ENCODE results near the gene TMEM8B.

The TMEM8B gene

DNA sequence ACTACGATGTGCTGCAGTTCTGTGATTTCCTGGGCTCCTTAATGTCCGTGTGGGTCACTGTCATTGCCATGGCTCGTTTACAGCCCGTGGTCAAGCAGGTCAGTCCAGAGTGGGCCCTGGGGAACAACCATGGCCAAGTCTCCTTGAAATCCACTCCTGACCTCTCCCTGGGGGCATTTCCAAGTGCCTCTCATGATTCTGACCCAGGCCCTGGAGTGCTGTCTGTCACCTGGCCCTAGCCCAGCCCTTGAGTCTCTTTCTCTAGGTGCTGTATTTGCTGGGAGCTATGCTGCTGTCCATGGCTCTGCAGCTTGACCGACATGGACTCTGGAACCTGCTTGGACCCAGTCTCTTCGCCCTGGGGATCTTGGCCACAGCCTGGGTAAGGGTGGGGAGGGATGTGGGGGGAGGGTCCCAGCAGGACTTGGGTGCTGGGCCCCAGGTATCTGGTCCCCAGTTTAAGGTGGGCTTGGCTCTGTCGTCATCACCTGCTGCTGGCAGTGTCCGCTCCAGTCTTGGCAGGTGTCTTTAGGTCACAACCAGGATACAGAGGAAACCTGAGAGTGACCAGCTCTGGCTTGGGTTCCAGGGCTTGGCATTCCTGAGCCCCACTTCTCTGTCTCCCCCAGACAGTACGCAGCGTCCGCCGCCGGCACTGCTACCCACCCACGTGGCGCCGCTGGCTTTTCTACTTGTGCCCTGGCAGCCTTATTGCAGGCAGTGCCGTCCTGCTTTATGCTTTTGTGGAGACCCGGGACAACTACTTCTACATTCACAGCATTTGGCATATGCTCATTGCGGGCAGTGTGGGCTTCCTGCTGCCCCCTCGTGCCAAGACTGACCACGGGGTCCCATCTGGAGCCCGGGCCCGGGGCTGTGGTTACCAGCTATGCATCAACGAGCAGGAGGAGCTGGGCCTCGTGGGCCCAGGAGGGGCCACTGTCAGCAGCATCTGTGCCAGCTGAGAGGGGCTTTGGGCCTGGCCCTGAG, 24.1 kb downstream of the TMEM8B start:
- H3K4me3 ChIP-seq (ENCODE audit: low read length in 2 of 2): no peak overlapping the region
- no peaks in the 10 kb centered on the region for H3K9me3 ChIP-seq (ENCODE audit: control insufficient read depth in 2 of 2, low read length in 2 of 2)
- H3K27me3 ChIP-seq (ENCODE audit: control insufficient read depth in 2 of 2, insufficient read depth in 2 of 2, low read length in 2 of 2): no peaks in the 10 kb centered on the region
- no peak overlapping the region for H3K27ac ChIP-seq (ENCODE audit: low read depth in 2 of 2, low read length in 2 of 2)
- H3K4me1 ChIP-seq (ENCODE audit: control insufficient read depth in 2 of 2, insufficient read depth in 2 of 2, low read length in 2 of 2): no peaks in the 10 kb centered on the region
- H3K36me3 ChIP-seq (ENCODE audit: control insufficient read depth in 2 of 2, insufficient read depth in 2 of 2, low read length in 2 of 2): no peaks in the 10 kb centered on the region
- no peak overlapping the region for H3K9ac ChIP-seq (ENCODE audit: low read depth in 1 of 2, low read length in 2 of 2)

DNA sequence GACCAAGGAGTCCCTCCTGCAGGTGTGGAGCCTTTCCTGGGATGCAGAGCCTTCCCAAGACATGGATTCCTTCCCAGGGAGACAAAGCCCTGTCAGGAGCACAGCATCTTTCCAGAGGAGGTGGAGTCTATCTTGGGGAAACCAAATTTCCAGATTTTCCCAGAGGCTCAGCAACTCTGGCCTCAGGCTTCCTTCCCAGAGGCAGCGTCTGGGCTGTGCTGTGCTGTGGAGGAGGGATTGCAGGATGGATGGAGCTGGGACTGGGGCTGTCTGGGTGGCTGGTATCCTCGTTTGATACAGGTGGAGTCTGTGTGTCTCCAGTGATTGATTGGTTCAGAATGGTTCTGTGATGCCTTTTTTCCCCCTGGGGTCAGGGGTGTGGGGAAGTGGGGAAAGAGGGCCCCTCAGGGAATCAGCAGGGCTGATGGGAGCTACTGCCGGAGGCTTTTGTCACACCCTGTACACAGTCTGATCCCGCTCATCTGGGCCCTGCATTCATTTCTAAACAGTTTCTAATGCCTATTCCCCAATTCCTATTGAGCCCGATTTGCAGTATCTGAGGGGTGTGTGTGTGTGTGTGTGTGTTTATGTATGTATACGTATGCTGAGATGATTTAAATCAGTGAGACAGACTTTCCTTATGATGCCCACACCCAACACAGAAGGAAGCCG, 25.2 kb downstream of the TMEM8B start:
- no peak overlapping the region for H3K9ac ChIP-seq (ENCODE audit: low read depth in 1 of 2, low read length in 2 of 2)
- no peaks in the 10 kb centered on the region for H3K36me3 ChIP-seq (ENCODE audit: control insufficient read depth in 2 of 2, insufficient read depth in 2 of 2, low read length in 2 of 2)
- no peak overlapping the region for H3K27ac ChIP-seq (ENCODE audit: low read depth in 2 of 2, low read length in 2 of 2)
- H3K4me3 ChIP-seq (ENCODE audit: low read length in 2 of 2): no peak overlapping the region
- H3K4me1 ChIP-seq (ENCODE audit: control insufficient read depth in 2 of 2, insufficient read depth in 2 of 2, low read length in 2 of 2): no peaks in the 10 kb centered on the region
- no peaks in the 10 kb centered on the region for H3K9me3 ChIP-seq (ENCODE audit: control insufficient read depth in 2 of 2, low read length in 2 of 2)
- H3K27me3 ChIP-seq (ENCODE audit: control insufficient read depth in 2 of 2, insufficient read depth in 2 of 2, low read length in 2 of 2): peaks cover 0 to 1% of the 10 kb centered on the region in 2 donors

DNA sequence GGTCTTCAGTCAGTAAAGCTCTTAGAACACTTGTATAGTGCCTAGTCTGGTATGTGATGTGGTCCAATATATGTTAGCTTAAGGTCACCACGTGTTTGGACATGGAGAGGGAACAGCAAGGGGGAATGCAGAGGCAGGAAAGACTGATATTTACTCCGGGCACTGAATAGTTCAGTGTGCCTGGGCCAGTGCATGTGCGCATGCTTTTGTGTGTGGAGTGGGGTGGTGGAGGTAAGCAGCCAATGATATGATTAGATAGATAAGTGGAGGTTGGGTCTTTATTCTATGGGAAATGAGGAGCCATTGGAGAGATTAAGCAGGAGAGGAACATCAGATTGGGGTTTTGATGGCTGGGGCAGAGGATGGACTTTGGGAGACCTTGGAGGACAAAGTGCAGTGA, 27.2 kb downstream of the TMEM8B start:
- Histone ChIP-seq H3K36me3 (ENCODE audit: control insufficient read depth in 2 of 2, insufficient read depth in 2 of 2, low read length in 2 of 2) (no peaks in the 10 kb centered on the region), H3K27me3 (ENCODE audit: control insufficient read depth in 2 of 2, insufficient read depth in 2 of 2, low read length in 2 of 2) (peaks cover 2 to 5% of the 10 kb centered on the region in 2 donors), H3K9ac (ENCODE audit: low read depth in 1 of 2, low read length in 2 of 2) (no peak overlapping the region), H3K4me1 (ENCODE audit: control insufficient read depth in 2 of 2, insufficient read depth in 2 of 2, low read length in 2 of 2) (peaks cover 0 to 5% of the 10 kb centered on the region in 2 donors), H3K4me3 (ENCODE audit: low read length in 2 of 2) (no peak overlapping the region), H3K9me3 (ENCODE audit: control insufficient read depth in 2 of 2, low read length in 2 of 2) (no peaks in the 10 kb centered on the region), H3K27ac (ENCODE audit: low read depth in 2 of 2, low read length in 2 of 2) (no peak overlapping the region)

DNA sequence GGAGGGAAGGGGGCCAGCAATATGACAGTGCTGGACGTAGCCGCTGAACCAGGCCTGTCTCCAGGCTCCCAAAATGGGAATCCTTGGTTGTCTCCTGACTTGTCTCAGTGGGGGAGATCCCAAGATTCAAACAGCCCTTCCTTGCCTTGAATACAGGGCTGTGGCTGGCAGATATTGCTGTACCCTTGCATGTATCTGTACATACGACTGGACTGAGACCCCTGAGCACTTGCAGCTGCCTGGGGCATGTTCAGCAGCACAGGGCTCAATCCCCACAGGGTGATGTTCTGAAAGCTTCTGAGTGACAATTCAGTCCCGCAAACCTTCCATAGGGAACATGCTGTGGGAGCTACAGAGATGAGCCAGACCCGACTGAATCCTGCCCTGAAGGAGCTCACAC, 27.9 kb downstream of the TMEM8B start:
- Histone ChIP-seq H3K27me3 (ENCODE audit: control insufficient read depth in 2 of 2, insufficient read depth in 2 of 2, low read length in 2 of 2) (peaks cover 4 to 10% of the 10 kb centered on the region in 2 donors), H3K4me1 (ENCODE audit: control insufficient read depth in 2 of 2, insufficient read depth in 2 of 2, low read length in 2 of 2) (peaks cover 0 to 5% of the 10 kb centered on the region in 2 donors), H3K9me3 (ENCODE audit: control insufficient read depth in 2 of 2, low read length in 2 of 2) (no peaks in the 10 kb centered on the region), H3K9ac (ENCODE audit: low read depth in 1 of 2, low read length in 2 of 2) (no peak overlapping the region), H3K27ac (ENCODE audit: low read depth in 2 of 2, low read length in 2 of 2) (no peak overlapping the region), H3K4me3 (ENCODE audit: low read length in 2 of 2) (no peak overlapping the region), H3K36me3 (ENCODE audit: control insufficient read depth in 2 of 2, insufficient read depth in 2 of 2, low read length in 2 of 2) (no peaks in the 10 kb centered on the region)

DNA sequence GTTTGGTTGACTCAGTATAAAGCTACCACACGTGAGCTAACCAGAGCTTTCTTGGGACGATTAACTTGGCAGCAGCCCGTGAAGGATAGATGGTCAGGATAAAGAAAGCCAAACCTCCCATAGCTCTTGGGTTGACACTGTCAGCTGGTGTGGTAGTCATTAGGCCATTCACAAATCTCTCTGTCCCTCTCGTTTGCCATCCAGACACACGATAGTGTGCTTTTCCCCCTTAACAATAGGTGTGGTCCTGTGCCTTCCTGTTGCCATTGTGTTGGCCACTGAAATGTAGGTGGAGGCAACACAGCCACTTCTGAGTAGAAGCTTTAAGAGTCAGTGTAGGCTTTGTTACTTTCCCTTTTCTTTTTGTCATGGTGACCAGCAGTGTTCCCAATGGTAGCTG, 29.4 kb downstream of the TMEM8B start:
- no peak overlapping the region for H3K9ac ChIP-seq (ENCODE audit: low read depth in 1 of 2, low read length in 2 of 2)
- H3K4me1 ChIP-seq (ENCODE audit: control insufficient read depth in 2 of 2, insufficient read depth in 2 of 2, low read length in 2 of 2): peaks cover 0 to 5% of the 10 kb centered on the region in 2 donors
- H3K27ac ChIP-seq (ENCODE audit: low read depth in 2 of 2, low read length in 2 of 2): no peak overlapping the region
- H3K36me3 ChIP-seq (ENCODE audit: control insufficient read depth in 2 of 2, insufficient read depth in 2 of 2, low read length in 2 of 2): no peaks in the 10 kb centered on the region
- H3K9me3 ChIP-seq (ENCODE audit: control insufficient read depth in 2 of 2, low read length in 2 of 2): no peaks in the 10 kb centered on the region
- peaks cover 9 to 13% of the 10 kb centered on the region in 2 donors for H3K27me3 ChIP-seq (ENCODE audit: control insufficient read depth in 2 of 2, insufficient read depth in 2 of 2, low read length in 2 of 2)
- no peak overlapping the region for H3K4me3 ChIP-seq (ENCODE audit: low read length in 2 of 2)

DNA sequence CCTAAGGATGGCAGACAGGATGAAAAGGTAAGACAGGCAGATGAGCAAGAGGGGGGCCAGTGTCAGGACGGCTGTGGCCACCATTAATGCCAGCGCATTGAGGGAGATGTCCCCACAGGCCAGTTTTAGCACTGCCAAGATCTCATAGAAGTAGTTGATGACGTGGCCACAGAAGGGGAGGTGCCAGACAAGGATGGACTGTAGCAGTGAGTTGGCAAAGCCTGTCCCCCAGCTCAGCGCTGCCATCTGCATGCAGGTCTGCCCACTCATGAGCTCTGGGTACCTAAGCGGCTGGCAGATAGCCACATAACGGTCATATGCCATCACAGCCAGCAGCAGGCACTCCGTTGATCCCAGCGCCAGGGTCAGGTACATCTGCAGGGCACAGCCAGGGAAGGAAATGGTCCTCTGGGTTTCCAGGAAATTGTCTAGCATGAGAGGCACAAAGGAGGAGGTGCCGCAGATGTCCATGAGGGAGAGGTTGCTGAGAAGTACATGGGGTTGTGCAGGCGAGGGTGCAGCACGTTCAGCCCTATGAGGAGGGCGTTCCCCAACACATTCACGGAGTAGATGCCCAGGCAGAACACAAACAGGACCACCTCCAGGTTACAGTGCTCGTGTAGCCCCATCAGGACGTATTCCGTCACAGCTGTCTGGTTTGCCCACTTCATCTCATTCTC, 30.4 kb downstream of the TMEM8B start:
- Histone ChIP-seq H3K27me3 (ENCODE audit: control insufficient read depth in 2 of 2, insufficient read depth in 2 of 2, low read length in 2 of 2) (peaks cover 13 to 14% of the 10 kb centered on the region in 2 donors), H3K9me3 (ENCODE audit: control insufficient read depth in 2 of 2, low read length in 2 of 2) (no peaks in the 10 kb centered on the region), H3K9ac (ENCODE audit: low read depth in 1 of 2, low read length in 2 of 2) (no peak overlapping the region), H3K36me3 (ENCODE audit: control insufficient read depth in 2 of 2, insufficient read depth in 2 of 2, low read length in 2 of 2) (no peaks in the 10 kb centered on the region), H3K4me3 (ENCODE audit: low read length in 2 of 2) (no peak overlapping the region), H3K4me1 (ENCODE audit: control insufficient read depth in 2 of 2, insufficient read depth in 2 of 2, low read length in 2 of 2) (peaks cover 0 to 5% of the 10 kb centered on the region in 2 donors), H3K27ac (ENCODE audit: low read depth in 2 of 2, low read length in 2 of 2) (no peak overlapping the region)

DNA sequence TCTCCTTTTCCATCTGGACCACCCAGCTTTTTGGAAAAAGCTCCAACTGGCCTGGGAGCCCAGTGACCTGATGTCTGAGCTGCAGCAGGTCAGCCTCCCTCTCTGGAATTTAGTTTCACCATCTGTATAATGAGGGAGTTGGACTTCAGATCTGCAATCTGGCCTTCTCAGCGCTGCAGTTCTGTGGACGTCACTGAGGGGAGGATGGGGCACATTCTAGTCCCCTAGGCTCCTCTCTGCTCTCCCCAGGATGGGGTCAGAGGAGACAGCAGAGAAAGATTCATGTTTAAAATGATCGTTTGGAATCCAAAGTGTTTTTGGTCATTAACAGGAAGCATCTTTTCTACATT, 30.9 kb downstream of the TMEM8B start:
- no peak overlapping the region for H3K27ac ChIP-seq (ENCODE audit: low read depth in 2 of 2, low read length in 2 of 2)
- no peaks in the 10 kb centered on the region for H3K9me3 ChIP-seq (ENCODE audit: control insufficient read depth in 2 of 2, low read length in 2 of 2)
- no peak overlapping the region for H3K4me3 ChIP-seq (ENCODE audit: low read length in 2 of 2)
- H3K27me3 ChIP-seq (ENCODE audit: control insufficient read depth in 2 of 2, insufficient read depth in 2 of 2, low read length in 2 of 2): peaks cover 13 to 14% of the 10 kb centered on the region in 2 donors
- peaks cover 0 to 5% of the 10 kb centered on the region in 2 donors for H3K4me1 ChIP-seq (ENCODE audit: control insufficient read depth in 2 of 2, insufficient read depth in 2 of 2, low read length in 2 of 2)
- H3K9ac ChIP-seq (ENCODE audit: low read depth in 1 of 2, low read length in 2 of 2): no peak overlapping the region
- no peaks in the 10 kb centered on the region for H3K36me3 ChIP-seq (ENCODE audit: control insufficient read depth in 2 of 2, insufficient read depth in 2 of 2, low read length in 2 of 2)

DNA sequence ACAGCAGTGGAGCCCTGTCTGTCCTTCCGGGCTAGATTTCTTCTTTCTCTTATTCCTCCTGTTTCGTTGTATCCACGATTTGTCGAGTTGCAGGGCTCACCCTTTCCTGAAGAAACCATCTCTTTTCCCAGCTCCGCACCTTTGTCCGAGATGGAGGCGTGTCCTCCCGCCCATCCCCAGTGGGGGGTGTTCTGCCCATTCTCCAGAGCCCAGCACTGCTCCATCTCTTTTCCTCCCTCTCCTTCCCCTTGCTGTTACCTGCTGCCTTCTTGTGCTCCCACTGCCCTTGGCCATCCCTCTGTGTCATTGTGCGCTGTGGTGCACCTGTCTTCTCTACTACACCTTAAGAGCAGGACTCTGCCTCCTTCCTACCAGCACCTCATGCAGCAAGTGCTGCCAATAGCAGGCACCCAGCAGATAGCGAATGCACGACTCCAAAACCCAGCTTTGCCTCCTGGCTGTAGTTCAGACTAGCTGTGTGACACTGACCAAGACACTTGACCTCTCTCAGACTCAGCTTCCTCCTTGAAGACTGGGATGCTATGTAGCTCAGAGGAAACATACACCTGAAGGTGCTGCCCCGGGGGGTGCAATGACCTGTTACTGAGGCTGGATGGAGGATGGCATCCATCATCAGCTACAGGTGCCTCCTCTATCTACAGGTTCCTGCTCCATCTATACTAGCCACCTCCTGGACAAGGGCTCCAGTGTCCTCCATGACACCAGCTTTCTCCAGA, 32.3 kb downstream of the TMEM8B start:
- peaks cover 0 to 5% of the 10 kb centered on the region in 2 donors for H3K4me1 ChIP-seq (ENCODE audit: control insufficient read depth in 2 of 2, insufficient read depth in 2 of 2, low read length in 2 of 2)
- H3K4me3 ChIP-seq (ENCODE audit: low read length in 2 of 2): no peak overlapping the region
- H3K9me3 ChIP-seq (ENCODE audit: control insufficient read depth in 2 of 2, low read length in 2 of 2): no peaks in the 10 kb centered on the region
- peaks cover 13 to 14% of the 10 kb centered on the region in 2 donors for H3K27me3 ChIP-seq (ENCODE audit: control insufficient read depth in 2 of 2, insufficient read depth in 2 of 2, low read length in 2 of 2)
- H3K27ac ChIP-seq (ENCODE audit: low read depth in 2 of 2, low read length in 2 of 2): no peak overlapping the region
- no peaks in the 10 kb centered on the region for H3K36me3 ChIP-seq (ENCODE audit: control insufficient read depth in 2 of 2, insufficient read depth in 2 of 2, low read length in 2 of 2)
- H3K9ac ChIP-seq (ENCODE audit: low read depth in 1 of 2, low read length in 2 of 2): no peak overlapping the region

DNA sequence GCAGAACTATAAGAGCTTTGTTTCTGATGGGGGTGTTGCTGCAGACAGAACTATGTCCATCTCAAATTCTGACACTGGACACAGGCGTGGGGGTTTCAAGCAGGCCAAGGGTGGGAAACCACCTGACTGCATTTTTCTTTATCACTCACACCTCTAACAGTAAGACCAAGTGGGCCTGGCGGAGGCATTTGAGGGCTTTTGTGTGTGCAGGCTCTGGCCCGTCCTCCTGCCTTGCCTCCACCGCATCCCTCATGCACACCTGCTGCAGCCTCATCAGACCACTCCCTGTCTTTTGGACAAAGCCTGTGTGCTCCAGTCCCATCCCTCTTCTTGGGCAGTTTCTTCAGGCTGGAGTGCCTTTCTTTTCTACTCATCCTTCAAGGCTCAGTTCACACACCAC, 33.3 kb downstream of the TMEM8B start:
- Histone ChIP-seq H3K9me3 (ENCODE audit: control insufficient read depth in 2 of 2, low read length in 2 of 2) (no peaks in the 10 kb centered on the region), H3K9ac (ENCODE audit: low read depth in 1 of 2, low read length in 2 of 2) (no peak overlapping the region), H3K27ac (ENCODE audit: low read depth in 2 of 2, low read length in 2 of 2) (no peak overlapping the region), H3K36me3 (ENCODE audit: control insufficient read depth in 2 of 2, insufficient read depth in 2 of 2, low read length in 2 of 2) (no peaks in the 10 kb centered on the region), H3K27me3 (ENCODE audit: control insufficient read depth in 2 of 2, insufficient read depth in 2 of 2, low read length in 2 of 2) (peaks cover 13 to 14% of the 10 kb centered on the region in 2 donors), H3K4me1 (ENCODE audit: control insufficient read depth in 2 of 2, insufficient read depth in 2 of 2, low read length in 2 of 2) (peaks cover 0 to 5% of the 10 kb centered on the region in 2 donors), H3K4me3 (ENCODE audit: low read length in 2 of 2) (no peak overlapping the region)

All from mucosa of rectum (tissue), 2 donors.